ENCODE data around the gene DLG2. TPM values are rescaled to one million over a fixed set of nuclear protein-coding genes. Genes with fewer than 3 reads are reported as not detected.

The DLG2 gene
- polyA plus RNA-seq, 1 donor, result 9.6 TPM

DNA sequence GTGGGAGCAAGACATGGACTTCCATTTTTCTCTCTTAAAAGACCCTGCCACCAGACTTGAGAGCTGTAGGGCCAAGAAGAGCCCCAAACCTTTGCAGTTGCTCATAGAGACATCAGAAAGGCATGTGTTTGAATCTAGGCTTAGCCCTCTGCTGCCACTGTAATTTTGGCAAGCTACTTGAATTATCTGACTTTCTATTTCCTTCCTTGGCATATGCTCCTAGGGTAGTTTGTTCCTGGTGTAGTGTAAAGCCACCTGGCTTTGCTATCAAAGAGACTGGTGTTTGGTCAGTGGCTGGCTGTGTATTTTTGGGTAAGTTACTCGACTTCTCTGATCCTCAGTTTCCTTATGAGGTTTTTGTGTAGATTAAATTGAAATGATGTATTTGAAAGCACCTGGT is 2088.9 kb downstream of the DLG2 start:
- no peak for DNase-seq (ENCODE audit: low read depth)

DNA sequence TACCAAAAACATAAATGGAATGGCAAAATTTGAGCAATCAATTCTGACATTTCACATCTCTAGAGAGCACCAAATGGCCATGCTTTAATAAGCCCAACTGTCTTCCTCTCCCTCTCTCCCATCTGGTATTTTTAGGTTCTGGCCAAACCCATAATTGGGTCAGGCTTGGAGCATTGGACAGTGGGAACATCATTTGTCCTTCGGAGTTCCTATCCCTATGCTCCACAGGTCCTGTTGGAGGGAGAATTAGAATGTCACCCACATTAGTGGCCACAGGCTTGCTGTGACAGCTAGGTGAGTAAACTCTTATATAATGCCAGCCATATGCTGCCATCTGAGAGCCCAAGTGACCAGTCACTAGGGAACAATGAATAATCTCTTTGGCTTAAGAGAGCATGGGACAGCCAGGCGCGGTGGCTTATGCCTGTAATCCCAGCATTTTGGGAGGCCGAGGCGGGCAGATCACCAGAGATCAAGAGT is 2090.0 kb downstream of the DLG2 start:
- no peak for DNase-seq (ENCODE audit: low read depth)

DNA sequence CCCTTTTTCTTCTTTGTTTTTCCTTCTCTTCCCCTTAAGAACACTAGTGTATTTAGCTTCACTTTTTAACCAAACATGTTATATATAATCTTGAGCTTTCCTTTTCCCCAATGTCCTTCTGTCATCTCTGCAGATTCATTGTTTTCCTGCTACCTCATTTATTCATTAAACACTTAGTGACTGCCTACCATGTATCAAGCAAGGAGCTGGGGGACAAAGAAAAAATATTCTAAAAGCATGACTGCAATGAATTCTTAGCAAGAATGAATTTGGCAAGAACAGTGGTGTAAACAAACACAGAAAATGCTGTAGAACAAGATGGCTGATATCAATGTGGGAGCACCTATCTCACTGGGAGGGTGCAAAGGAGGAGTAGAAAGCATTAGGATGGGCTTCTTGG is 2094.0 kb downstream of the DLG2 start:
- DNase-seq (ENCODE audit: low read depth), result no peak

DNA sequence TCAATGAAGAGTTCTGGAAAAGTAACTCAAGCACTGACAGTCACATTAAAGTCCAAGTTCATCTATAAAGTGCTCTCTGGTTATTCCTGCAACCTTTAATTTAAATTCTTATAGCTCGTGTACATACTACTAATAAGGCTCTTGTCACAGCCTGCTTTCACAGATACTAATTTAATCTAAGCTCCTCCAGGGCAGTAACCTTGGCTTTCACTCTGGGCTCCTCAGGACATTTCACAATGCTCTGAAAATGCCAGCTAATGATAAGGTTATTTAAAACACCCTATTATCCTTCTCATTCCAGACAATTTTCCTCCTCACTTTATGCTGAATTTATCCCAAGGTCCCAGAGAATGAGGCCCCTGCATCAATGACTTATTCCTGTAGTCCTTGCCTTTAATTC is 2098.3 kb downstream of the DLG2 start:
- DNase-seq (ENCODE audit: low read depth), result no peak

DNA sequence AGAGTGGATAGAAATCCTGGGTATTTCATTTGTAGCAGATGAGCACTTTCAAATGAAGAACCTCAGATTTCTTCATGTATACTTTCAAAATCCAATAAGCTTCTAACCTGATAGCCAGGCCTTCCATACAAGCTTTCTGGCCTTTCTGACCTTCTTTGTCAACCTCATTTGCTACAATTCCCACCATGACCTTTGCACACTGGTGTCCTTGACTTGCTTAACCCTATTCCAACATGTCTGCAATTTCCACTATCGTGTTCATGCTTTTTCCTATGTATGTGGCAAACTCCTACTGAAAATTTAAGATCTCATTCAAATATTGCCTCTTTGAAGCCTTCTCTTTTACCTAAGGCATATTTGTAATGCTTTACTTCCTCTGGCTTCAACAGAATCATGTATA is 2098.9 kb downstream of the DLG2 start:
- DNase-seq (ENCODE audit: low read depth), result no peak

DNA sequence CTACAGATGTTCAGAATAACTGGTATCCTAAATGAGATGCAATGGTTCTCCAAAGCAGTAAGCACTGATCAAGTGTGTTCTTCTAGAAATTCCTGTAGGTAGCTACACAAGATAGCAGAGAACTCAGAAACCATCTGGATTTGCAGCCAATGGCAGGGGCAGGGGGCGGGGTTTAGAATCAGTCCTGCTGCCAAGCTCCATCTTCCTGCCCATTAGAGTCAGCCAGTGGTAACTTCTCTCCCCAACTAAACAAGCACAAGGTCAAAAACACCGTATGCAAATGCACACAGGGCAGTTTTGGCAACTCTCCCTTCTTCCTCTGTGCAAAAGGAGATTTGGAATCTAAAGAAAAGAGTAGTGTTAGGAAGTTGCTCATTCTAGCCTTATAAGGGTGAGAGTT is 2103.5 kb downstream of the DLG2 start:
- no peak for DNase-seq (ENCODE audit: low read depth)

DNA sequence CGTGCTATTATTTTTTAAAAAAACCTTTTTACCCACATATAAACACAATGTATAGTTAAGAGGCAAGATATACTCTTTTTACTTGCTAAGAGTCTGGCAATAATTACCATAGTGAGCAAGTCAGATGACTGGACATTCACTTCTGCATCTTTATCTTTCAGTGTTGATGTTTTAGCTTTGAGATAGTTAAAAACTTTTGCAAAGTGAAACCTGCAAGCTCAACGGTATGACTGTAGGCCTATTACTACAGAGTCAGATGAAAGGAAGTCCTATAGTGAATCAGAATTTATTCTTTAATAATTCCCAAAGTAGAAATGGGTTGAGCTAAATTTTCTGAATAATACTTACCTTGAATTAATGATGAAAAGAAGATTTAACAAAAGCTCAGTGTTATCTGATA is 2104.2 kb downstream of the DLG2 start:
- no peak for DNase-seq (ENCODE audit: low read depth)

DNA sequence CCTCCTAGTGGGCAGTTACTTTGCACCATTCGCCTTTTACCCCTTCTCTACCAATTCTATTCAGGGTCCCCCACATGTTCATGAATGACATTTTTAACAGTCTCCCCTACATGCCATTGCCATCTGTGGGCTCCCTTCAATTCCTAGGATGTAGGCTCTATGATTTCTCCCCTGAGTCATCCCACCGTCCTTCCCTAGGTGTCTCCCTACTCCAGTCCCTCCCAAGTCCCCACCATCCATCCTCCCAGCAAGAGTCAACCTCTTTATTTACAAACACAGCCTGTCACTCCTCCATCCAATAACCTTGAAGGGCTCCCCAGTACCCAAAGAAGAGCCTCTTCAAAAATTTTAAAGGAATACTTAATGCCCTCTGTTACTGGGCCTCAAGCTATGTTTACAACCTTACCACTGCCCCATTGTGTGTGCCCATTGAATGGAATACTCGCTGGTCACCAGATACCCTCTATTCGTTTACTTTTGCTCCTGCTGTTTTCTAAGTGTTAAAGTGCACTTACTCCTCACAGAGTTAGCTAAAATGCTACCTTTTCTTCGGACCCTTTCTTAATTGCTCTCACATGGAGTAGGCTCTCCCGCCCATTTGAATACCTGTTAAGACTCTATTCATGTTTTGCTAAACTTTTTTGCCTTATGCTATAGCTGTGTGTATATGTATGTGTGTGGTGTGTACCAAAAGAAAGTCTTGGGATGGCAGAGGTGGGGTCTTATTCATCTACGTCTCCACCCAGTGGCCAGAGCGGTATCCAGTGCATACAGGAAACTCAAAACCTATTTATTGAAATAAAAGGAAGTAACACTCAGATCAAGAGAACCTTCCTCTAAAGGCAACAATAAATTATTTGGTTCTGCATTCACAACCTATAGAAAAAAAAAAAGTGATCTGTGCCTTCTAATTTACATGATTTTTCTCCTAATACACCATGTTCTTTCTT is 2105.2 kb downstream of the DLG2 start:
- no peak for DNase-seq (ENCODE audit: low read depth)

DNA sequence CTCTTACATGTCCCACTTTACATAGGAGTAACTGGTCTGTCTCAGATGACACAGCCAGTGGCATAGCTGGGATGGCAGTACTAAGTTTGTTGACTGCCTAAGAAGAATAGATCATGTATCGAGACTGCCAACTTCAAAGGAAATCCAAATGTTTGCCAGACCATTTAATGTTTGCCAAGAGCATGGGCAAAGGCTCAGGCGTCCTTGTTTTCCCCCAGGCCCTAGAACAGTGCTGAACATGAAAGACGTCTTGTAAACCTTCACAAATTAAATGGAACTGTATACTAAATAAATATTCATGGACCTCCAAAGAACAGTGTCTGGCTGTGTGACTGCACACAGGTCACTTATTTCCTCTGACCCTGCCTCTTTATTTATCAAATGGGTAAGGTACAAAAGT is 2106.3 kb downstream of the DLG2 start:
- DNase-seq (ENCODE audit: low read depth), result no peak

DNA sequence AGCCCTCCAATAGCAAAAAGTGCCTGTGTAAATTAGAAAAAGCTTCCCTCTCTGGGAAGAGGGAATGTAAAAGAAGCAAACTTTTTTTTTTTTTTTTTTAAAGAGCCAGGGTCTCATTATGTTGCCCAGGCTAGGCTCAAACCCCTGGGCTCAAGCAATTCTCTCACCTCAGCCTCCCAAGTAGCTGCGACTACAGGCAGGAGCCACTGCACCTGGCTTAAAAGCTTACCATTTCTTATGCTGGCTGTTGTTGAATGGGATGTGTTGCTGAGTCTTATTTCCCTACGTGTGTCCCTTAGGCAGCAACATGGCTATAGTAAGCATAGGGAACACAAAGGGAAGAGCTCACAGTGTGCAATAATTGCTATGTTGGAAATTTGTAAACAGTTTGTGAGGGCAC is 2115.5 kb downstream of the DLG2 start:
- DNase-seq (ENCODE audit: low read depth), result no peak

DNA sequence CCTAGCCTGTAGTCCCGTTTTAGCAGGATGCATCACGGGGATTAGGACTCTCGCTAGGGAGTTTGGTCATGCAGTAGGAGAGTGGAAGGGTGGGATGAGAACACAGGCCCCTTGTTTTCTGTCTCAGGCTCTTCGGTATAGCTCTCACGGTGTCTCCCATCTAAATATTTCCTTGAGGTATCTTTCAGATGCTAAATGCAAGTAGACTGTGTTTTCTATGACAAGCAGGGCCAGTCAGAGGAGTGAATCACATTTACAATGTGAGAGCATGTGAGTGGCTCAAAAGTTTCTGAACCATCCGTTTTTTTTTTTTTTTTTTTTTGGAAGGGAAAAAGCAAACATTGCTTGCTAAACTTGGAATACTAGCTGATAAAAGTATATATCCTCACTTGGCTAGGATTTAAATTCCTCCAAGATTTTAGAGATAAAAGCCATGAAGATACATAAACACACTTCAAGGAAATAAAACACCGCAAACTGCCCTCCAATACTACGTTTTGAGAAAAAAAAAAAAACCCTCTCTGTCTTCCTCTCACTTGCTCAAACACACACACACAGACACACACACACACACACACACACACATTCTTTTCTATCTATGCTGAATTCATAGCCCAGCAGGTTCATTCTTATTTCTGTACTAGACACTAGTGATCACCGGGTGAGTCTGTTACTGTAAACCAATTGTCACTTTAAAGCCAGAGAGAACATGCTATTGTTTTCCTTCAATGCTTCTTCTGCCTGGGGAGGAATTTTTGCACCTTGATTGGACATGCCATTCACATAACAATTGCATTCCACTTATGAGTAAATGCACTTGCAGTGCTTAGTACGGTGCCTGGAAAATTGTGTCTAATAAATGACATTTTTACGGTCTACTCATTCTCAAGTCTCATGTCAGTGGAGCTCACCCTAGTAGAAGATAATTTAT is 2116.3 kb downstream of the DLG2 start:
- no peak for DNase-seq (ENCODE audit: low read depth)

DNA sequence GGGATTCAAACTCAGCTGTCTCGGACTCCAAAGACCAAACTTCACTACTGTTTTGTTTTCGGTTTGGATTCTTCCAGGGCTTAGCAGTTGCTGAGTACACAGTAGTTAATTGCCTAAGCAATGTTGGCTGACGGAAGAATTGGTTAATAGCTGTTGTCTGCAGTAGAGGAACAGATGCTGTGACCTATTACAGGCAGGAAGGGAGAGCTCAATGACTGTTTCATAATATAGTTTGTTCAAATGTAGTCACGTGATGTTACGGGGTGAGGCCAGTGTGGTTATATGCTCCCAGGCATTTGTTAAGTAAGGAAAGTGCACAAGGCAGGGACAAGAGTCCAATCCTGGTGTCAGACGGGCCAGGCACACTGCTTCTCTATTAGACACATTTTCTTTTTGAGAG is 2118.3 kb downstream of the DLG2 start:
- no peak for DNase-seq (ENCODE audit: low read depth)

DNA sequence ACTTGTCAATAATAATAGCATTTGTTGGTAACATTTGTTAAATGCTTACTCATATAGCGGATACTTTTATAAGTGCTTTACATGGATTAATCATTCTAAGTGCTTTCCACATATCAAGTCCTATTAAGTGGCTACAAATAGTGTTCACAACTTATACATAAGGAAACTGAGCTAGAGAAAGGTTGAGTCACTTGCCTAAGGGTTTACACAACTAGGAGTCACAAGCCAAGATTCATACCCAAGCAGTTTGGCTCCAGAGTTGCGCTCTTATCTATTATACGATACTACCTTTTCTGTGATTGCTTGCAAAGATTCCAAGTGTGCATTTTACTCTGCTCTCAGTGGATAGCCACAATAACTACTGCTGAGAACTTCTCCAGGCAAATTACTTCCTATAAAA is 2125.1 kb downstream of the DLG2 start:
- no peak for DNase-seq (ENCODE audit: low read depth)

DNA sequence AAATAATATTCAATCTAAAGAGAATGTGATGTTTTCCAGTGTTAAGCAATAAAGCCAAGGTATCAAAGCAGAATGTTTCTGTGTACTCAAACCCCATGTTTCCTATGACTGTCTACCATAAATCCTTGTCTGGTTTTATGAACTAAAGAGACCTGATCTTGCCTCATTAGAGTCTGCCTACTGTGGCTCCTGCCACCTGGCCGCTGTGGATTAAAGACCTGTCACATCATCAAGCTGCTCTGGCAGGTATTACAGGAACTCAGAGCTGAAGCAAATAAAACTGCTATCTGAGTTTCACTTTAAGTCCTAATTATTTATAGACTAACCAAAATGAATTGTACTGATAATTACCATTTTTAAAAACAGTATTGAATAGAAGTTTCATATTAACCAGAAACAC is 2133.2 kb downstream of the DLG2 start:
- DNase-seq (ENCODE audit: low read depth), result no peak

DNA sequence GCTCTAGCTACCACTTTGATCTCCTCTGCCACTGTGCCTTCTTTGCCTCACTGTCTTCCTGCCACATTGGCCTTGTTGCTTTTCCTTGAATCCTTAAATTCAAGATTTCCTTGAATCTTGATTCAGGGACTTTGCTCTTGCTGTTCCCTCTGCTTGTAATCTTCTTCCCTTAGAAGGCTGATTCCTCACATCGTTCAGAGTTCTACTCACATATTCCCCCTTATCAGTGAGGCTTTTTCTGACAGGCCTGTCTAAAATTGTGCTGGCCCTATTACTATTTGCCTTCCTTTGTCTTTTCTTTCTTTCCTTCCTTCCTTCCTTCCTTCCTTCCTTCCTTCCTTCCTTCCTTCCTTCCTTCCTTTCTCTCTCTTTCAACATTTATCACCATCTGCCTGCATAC is 2134.1 kb downstream of the DLG2 start:
- no peak for DNase-seq (ENCODE audit: low read depth)

DNA sequence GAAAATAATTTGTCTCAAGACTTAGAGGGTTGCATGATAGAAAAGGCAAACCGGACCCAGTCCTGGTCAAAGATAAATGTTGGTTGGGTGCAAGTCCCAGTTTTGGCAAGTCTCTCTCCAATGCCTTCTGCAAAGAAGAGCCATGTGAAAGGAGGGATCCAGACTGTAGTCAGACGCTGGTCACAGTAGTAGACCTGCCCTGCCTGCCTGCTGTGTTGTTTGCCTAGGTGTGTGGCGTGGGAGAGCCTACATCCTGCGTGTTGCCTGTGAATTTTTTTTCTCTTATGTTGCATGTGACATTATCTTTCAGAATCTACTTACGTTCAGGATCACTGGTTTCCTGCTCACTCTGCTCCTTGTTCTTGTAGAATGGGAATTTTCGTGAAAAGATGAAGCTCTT is 2143.3 kb downstream of the DLG2 start:
- no peak for DNase-seq (ENCODE audit: low read depth)

DNA sequence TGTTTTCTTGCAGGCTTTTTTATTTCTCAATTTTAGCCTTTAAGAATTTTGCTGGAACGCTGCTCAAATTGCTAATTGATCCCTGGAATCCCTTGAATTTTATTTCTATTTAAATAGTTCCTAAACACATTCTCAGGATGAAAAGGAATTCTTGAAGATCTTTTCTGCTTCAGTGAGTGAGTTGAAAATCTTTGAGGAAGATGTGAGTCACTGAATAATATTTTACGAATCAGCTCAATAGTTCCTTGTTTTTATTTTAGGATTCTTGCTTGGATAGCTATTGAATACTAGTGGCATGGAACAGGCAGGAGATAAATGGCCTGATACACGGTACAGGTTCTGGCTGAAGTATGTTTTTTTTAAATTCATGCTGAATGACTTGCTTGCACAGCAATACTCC is 2146.3 kb downstream of the DLG2 start:
- DNase-seq (ENCODE audit: low read depth), result no peak

DNA sequence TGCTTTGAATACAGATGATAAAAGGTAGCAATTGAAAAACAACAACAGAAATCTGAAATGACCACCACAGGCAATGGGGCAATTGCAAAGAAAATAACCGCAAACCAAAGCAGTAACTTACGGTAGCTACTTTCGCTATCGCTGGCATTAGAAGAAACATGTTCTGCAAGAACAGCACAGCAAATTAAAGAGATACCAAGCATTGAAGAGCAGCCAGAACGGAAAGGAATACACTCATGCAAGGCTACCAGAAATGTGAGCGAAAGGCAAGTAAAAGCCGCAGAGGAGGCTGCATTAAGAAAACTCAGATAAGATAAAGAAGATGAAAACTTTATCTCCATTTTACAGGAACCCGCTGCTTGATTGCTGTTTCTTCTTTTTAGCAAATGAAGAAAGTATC is 2146.9 kb downstream of the DLG2 start:
- no peak for DNase-seq (ENCODE audit: low read depth)

DNA sequence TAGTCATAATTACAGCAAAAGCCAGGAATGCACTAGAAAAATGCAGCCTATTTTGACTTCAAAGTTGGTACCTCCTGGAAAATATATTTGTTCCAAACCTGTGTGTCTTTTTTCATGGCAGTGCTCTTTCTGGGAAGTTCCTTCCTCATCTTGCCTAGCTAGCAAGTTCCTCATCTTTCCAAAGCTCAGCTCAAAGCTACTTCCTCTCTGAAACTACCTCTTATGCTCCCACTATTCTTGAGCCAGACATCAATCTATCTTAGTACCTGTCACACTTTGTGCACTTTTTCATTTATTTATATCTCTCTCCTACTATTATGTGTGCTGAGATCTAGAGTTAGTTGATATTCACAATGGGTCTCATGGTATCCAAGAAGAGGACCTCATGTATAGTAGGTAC is 2149.4 kb downstream of the DLG2 start:
- DNase-seq (ENCODE audit: low read depth), result no peak

DNA sequence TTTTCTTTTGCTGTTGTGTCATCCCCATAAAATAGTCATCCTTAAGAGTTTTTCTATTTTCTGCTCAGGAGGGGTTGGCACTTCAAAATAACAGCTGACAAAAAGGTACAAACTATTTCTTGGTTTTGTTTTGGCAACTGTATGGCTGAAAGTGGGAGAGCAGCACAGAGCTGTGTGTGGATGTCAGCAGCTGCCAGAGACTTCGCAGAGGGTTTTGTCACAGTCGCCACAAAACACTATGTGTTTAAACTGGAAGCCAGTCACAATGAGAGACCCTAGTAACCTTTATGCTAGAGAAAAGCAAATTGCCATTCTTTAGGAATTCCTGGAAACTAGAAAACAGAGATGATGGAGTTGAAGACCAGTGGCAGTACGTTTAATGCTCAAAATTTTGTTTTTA is 2151.4 kb downstream of the DLG2 start:
- DNase-seq (ENCODE audit: low read depth), result no peak

DNA sequence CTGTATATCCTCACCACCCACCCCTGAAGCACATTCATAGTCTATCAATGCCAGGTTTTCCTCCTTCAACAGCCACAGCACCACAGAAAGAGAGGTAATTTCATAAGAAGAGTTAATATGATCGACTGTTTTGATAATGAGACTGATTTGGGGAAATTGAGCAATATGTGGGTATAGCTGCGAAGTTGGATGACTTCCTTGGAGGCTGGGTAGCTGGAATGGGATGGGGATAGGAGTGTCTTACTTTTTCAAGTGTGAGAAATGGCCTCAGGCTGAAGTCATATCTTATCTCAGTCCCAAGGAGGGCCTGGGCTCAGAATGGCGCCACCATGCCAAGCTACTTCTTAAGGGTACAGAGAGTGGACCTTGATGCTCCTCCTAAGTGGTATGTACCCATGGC is 2153.4 kb downstream of the DLG2 start:
- no peak for DNase-seq (ENCODE audit: low read depth)

DNA sequence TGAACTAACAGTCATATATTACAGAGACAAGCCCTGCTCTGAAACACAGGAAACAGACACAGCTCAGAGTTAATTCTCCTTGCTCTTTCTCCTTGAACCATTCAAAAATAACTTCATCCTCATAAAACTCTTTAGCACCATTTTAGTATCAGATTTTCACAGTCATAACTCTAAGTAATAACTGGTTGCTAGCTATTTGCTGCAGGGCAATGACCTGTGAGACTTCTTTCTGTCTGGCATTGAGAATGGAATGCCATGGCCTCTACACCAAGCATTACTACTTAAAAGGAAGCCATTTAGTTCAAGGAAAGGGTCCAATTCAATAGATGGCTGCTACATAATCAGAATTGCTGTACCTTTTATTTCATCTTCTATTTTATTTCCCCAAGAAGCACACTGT is 2154.3 kb downstream of the DLG2 start:
- no peak for DNase-seq (ENCODE audit: low read depth)
